Measurements from ENCODE around the gene PHACTR1.

DNA sequence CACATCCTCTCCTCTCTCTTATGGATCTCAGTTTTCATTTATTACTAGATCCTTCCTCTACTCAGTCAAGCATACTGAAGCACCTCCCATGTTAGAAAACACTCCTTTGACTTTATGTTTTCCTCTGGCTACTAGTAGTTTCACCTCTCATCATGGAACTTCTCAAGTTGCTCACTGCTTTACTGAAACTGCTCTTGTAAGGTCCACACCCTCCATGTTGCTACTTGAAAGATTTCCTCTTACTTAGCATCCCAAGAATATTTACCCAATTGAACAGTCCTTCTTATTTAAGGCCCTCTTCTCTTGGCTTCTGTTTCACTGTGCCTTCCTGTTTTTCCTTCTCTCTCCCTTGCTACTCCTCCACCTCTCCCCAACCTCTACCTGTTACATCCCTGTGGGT lies 381.4 kb downstream of the PHACTR1 start:
- TF ChIP-seq, protein P1, sequence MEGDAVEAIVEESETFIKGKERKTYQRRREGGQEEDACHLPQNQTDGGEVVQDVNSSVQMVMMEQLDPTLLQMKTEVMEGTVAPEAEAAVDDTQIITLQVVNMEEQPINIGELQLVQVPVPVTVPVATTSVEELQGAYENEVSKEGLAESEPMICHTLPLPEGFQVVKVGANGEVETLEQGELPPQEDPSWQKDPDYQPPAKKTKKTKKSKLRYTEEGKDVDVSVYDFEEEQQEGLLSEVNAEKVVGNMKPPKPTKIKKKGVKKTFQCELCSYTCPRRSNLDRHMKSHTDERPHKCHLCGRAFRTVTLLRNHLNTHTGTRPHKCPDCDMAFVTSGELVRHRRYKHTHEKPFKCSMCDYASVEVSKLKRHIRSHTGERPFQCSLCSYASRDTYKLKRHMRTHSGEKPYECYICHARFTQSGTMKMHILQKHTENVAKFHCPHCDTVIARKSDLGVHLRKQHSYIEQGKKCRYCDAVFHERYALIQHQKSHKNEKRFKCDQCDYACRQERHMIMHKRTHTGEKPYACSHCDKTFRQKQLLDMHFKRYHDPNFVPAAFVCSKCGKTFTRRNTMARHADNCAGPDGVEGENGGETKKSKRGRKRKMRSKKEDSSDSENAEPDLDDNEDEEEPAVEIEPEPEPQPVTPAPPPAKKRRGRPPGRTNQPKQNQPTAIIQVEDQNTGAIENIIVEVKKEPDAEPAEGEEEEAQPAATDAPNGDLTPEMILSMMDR (IDR thresholded peaks at IDR 0.05; ENCODE audit: low read depth, low read length, missing input control), result no peak
- TF ChIP-seq, protein P2, sequence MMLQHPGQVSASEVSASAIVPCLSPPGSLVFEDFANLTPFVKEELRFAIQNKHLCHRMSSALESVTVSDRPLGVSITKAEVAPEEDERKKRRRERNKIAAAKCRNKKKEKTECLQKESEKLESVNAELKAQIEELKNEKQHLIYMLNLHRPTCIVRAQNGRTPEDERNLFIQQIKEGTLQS (IDR thresholded peaks at IDR 0.05), result no peak
- TF ChIP-seq GABPA (IDR thresholded peaks at IDR 0.05 in 1 of 2, conservative IDR thresholded peaks at IDR 0.05 in 1 of 2) (no peak), RAD21 (IDR thresholded peaks at IDR 0.05) (no peak)

All from liver (tissue), 3 donors.